ENCODE data around the gene LYZL4. TPM values are rescaled to one million over a fixed set of nuclear protein-coding genes. Genes with fewer than 3 reads are reported as not detected.

Gene LYZL4
- polyA plus RNA-seq, 1 donor from 2014 or later = not detected

DNA sequence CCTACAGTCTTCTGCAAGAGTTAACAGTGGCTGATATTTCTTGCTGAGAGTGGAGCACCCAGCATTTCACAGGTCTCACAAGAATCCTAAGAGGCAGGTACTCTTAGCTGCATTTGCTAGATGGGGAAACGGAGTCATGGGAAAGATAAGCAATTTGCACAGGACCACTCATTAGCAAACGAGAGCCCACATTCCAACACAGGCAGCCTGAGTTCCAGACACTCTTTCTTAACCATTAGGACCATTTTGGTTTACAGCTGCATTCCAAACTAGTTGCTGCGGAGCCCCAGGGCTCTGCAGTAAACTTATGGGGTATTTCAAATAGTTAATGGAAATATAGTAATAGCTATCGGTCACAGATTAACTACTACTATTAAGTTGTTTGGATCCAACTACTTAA lies 42.5 kb downstream of the LYZL4 start:
- Histone ChIP-seq H3K27me3 (ENCODE audit: insufficient read depth, low read depth, low read length) (no peaks in the 10 kb centered on the region), H2AFZ (ENCODE audit: low read depth, low read length) (no peak overlapping the region), H3K9ac (ENCODE audit: low read length) (no peak overlapping the region), H3K36me3 (ENCODE audit: insufficient read depth, low read length) (no peaks in the 10 kb centered on the region), H3K9me3 (ENCODE audit: low read length) (no peaks in the 10 kb centered on the region), H3K4me3 (ENCODE audit: low read length) (no peak overlapping the region), H3F3A (ENCODE audit: insufficient read depth, low read length, poor library complexity, severe bottlenecking) (no peaks in the 10 kb centered on the region), H3K4me2 (ENCODE audit: low read length) (no peak overlapping the region), H4K20me1 (ENCODE audit: insufficient read depth) (no peaks in the 10 kb centered on the region), H3K79me2 (replicated peaks; ENCODE audit: insufficient read depth, low read length) (no peaks in the 10 kb centered on the region), H3K27ac (ENCODE audit: low read length) (no peak overlapping the region), H3K9me2 (ENCODE audit: insufficient read depth, low read length) (no peaks in the 10 kb centered on the region)
- no peak for TF ChIP-seq POLR2AphosphoS5 (IDR thresholded peaks at IDR 0.05)
- no peak for TF ChIP-seq EP300 (conservative IDR thresholded peaks at IDR 0.05; ENCODE audit: poor library complexity, severe bottlenecking)
- no peak for TF ChIP-seq RAD21 (conservative IDR thresholded peaks at IDR 0.05)
- TF ChIP-seq EZH2 (IDR thresholded peaks at IDR 0.05; ENCODE audit: borderline replicate concordance, insufficient read depth, low read length, poor library complexity, severe bottlenecking) = no peak
- no peak for TF ChIP-seq CTCF (IDR thresholded peaks at IDR 0.05; ENCODE audit: poor library complexity, severe bottlenecking)

- no peaks in the 10 kb centered on the region for H3F3A ChIP-seq (ENCODE audit: insufficient read depth, low read length, poor library complexity, severe bottlenecking)
- H3K9ac ChIP-seq (ENCODE audit: low read length) = no peak overlapping the region
- no peak overlapping the region for H3K4me2 ChIP-seq (ENCODE audit: low read length)
- H3K4me3 ChIP-seq (ENCODE audit: low read length) = no peak overlapping the region
- no peaks in the 10 kb centered on the region for H4K20me1 ChIP-seq (ENCODE audit: insufficient read depth)
- no peak for TF ChIP-seq MXI1 (conservative IDR thresholded peaks at IDR 0.05; ENCODE audit: poor library complexity, severe bottlenecking)
- no peak for TF ChIP-seq EP300 (conservative IDR thresholded peaks at IDR 0.05; ENCODE audit: poor library complexity, severe bottlenecking)
- no peak for TF ChIP-seq POLR2AphosphoS5 (IDR thresholded peaks at IDR 0.05)
- TF ChIP-seq REST (IDR thresholded peaks at IDR 0.05; ENCODE audit: borderline replicate concordance) = no peak
- no peak for TF ChIP-seq TAF1 (IDR thresholded peaks at IDR 0.05; ENCODE audit: low read depth)
- TF ChIP-seq CTCF (IDR thresholded peaks at IDR 0.05; ENCODE audit: poor library complexity, severe bottlenecking) = no peak
- TF ChIP-seq RAD21 (conservative IDR thresholded peaks at IDR 0.05) = no peak
- TF ChIP-seq EZH2 (IDR thresholded peaks at IDR 0.05; ENCODE audit: borderline replicate concordance, insufficient read depth, low read length, poor library complexity, severe bottlenecking) = no peak
- no peak for TF ChIP-seq SMC3 (conservative IDR thresholded peaks at IDR 0.05; ENCODE audit: poor library complexity)
- no peak overlapping the region for H3K27ac ChIP-seq (ENCODE audit: low read length)
- H3K36me3 ChIP-seq (ENCODE audit: insufficient read depth, low read length) = no peaks in the 10 kb centered on the region
- no peaks in the 10 kb centered on the region for H3K27me3 ChIP-seq (ENCODE audit: insufficient read depth, low read depth, low read length)
- no peaks in the 10 kb centered on the region for H3K9me2 ChIP-seq (ENCODE audit: insufficient read depth, low read length)
- no peaks in the 10 kb centered on the region for H3K79me2 ChIP-seq (replicated peaks; ENCODE audit: insufficient read depth, low read length)
- H2AFZ ChIP-seq (ENCODE audit: low read depth, low read length) = no peak overlapping the region
- H3K9me3 ChIP-seq (ENCODE audit: low read length) = no peaks in the 10 kb centered on the region
These were observed 43.9 kb downstream of the LYZL4 start for GRCh38 chr3:42366550-42366949.
